ENCODE results near the gene RAB3IP. TPM values are rescaled to one million over a fixed set of nuclear protein-coding genes. Genes with fewer than 3 reads are reported as not detected.

The RAB3IP gene
- total and polyA plus RNA-seq, 10 donors, result 11.8 to 41.2 (median 18.4) TPM

DNA sequence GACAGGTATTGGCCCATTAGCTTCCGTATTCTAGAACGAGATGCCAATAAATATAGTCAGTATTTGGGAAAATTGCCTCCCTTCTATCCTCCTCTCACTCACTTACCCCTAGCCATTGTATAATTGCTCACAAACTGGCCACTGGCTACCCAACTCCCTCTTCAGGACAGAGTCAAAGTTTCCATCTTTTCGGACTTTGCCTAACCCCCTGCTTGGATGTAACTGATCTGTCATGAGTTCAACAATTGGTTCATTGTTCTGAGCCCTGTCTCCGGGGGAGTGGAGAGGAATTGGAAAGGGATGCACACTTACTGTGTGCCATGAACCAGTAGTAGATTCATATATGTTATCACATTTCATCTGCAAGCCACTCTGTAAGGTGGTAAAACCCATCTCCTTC, 98.5 kb downstream of the RAB3IP start:
- no peak overlapping the region for H3K4me3 ChIP-seq
- H3K36me3 ChIP-seq, result no peaks in the 10 kb centered on the region
- 92 to 96% (median 95%) methylated on average over 4 of the region's 4 CpGs for WGBS, 5 donors
- H3K27me3 ChIP-seq (replicated peaks in 1 of 7), result no peaks in the 10 kb centered on the region
- H3K9me3 ChIP-seq, result no peaks in the 10 kb centered on the region
- H3K27ac ChIP-seq, result no peak overlapping the region
- intact Hi-C loops (cut with DNase I; ENCODE audit: low total_unique reads), result no loop called here
- TF ChIP-seq, protein P1, sequence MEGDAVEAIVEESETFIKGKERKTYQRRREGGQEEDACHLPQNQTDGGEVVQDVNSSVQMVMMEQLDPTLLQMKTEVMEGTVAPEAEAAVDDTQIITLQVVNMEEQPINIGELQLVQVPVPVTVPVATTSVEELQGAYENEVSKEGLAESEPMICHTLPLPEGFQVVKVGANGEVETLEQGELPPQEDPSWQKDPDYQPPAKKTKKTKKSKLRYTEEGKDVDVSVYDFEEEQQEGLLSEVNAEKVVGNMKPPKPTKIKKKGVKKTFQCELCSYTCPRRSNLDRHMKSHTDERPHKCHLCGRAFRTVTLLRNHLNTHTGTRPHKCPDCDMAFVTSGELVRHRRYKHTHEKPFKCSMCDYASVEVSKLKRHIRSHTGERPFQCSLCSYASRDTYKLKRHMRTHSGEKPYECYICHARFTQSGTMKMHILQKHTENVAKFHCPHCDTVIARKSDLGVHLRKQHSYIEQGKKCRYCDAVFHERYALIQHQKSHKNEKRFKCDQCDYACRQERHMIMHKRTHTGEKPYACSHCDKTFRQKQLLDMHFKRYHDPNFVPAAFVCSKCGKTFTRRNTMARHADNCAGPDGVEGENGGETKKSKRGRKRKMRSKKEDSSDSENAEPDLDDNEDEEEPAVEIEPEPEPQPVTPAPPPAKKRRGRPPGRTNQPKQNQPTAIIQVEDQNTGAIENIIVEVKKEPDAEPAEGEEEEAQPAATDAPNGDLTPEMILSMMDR (IDR thresholded peaks at IDR 0.05 in 8 of 11, conservative IDR thresholded peaks at IDR 0.05 in 3 of 11), result no peak
- no peak for TF ChIP-seq POLR2AphosphoS5 (IDR thresholded peaks at IDR 0.05)
- no peak for TF ChIP-seq POLR2A (IDR thresholded peaks at IDR 0.05)
- no peak for DNase-seq
- peaks cover 0 to 12% (median 0%) of the 10 kb centered on the region in 6 donors for H3K4me1 ChIP-seq

DNA sequence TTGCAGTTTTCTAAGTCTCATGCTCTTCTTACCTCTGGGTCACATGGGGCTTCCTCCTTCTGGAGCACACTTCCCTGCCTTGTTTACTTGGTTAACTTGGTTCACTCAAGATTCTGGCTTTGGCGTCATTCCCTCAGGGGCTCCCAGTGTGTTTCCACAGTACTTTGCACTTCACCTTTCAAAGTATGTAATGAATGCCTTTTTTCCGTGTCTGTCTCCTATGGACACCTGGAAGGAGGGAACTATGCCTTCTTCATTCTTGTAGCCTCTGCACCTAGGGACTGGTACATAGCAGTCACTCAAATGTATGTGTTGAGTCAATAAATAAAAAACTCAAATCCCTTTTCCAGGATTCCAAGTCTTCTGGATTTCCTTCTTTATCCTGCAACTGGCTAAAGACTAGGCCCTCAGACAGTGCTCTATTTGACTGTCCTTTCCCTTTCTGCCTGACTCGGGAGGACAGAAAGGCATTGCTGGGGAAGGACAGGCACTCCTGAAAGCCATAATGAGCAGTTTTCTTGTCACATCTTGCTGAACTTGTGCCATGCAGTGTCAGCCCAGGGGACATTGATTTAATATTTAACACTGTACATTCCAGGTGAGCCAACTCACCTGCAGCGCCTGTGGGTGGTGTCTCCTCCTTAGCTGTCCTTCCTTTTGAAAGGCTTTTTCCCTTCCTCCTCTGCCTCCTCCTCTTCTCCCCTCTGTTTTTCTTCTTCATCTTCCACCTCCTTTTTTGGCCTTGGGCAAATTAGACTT, 99.2 kb downstream of the RAB3IP start:
- TF ChIP-seq, protein P1 (IDR thresholded peaks at IDR 0.05 in 8 of 11, conservative IDR thresholded peaks at IDR 0.05 in 3 of 11), result no peak
- no peak for TF ChIP-seq POLR2AphosphoS5 (IDR thresholded peaks at IDR 0.05)
- TF ChIP-seq POLR2A (IDR thresholded peaks at IDR 0.05), result no peak
- no peak overlapping the region for H3K27ac ChIP-seq
- H3K36me3 ChIP-seq, result no peaks in the 10 kb centered on the region
- H3K4me1 ChIP-seq, result peaks cover 0 to 12% (median 0%) of the 10 kb centered on the region in 6 donors
- WGBS, 5 donors, result 92 to 95% (median 92%) methylated on average over 4 of the region's 4 CpGs
- H3K9me3 ChIP-seq, result no peaks in the 10 kb centered on the region
- no peak overlapping the region for H3K4me3 ChIP-seq
- no peak for DNase-seq
- intact Hi-C loops (cut with DNase I; ENCODE audit: low total_unique reads), result no loop called here
- H3K27me3 ChIP-seq (replicated peaks in 1 of 7), result no peaks in the 10 kb centered on the region

DNA sequence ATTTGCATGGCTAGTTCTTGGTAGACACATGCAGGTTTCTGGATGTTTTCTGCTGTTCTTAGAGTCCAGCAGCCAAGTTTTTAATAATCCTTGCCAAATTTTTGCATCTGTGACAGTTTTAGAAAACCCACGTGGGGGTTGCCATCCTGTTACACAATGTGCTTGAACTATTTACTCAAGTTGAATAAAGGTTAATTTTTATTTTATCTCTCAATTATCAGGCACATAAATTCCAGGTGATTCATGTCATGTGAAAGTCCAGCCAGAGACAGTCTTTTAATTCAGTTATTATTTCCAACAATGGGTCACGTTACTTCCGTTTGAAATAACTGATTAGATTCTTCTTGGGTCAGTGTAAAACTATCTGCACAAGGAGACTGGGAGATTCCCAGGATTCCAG, 102.1 kb downstream of the RAB3IP start:
- H3K4me1 ChIP-seq, result peaks cover 0 to under 1% (median 0%) of the 10 kb centered on the region in 6 donors
- no peak for DNase-seq
- no peaks in the 10 kb centered on the region for H3K9me3 ChIP-seq
- H3K27me3 ChIP-seq (replicated peaks in 1 of 7), result no peaks in the 10 kb centered on the region
- intact Hi-C loops (cut with DNase I; ENCODE audit: low total_unique reads), result no loop called here
- H3K27ac ChIP-seq, result no peak overlapping the region
- WGBS, 5 donors, result 50 to 78% (median 63%) methylated on average over 3 of the region's 3 CpGs
- no peaks in the 10 kb centered on the region for H3K36me3 ChIP-seq
- no peak overlapping the region for H3K4me3 ChIP-seq
- no peak for TF ChIP-seq POLR2A (IDR thresholded peaks at IDR 0.05)
- TF ChIP-seq POLR2AphosphoS5 (IDR thresholded peaks at IDR 0.05), result no peak
- TF ChIP-seq, protein P1 (IDR thresholded peaks at IDR 0.05 in 8 of 11, conservative IDR thresholded peaks at IDR 0.05 in 3 of 11), result no peak

DNA sequence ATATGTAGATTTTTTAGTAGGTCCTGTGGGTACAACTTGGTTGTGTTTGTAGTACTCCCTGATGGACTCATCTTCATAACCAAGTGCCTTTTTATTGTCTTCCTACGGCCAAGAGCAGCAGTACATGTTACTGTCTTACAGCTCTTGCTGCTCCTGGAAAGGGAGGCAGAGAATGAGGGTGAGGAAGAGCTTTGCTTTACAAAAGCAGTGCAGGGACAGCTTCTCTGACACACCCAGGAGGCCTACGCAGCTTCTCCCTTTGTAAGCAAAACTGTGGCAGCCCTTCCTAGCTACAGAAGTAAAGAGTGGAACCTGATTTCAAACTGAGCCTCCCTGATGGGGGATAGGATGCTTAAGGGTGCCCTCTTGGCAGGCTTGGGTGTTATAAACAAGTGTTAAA, 104.9 kb downstream of the RAB3IP start:
- no peak overlapping the region for H3K27ac ChIP-seq
- H3K36me3 ChIP-seq, result no peaks in the 10 kb centered on the region
- H3K4me1 ChIP-seq, result no peaks in the 10 kb centered on the region
- H3K9me3 ChIP-seq, result no peaks in the 10 kb centered on the region
- 81 to 95% (median 86%) methylated on average over 2 of the region's 2 CpGs for WGBS, 5 donors
- H3K27me3 ChIP-seq (replicated peaks in 1 of 7), result no peaks in the 10 kb centered on the region
- intact Hi-C loops (cut with DNase I; ENCODE audit: low total_unique reads), result no loop called here
- no peak overlapping the region for H3K4me3 ChIP-seq
- no peak for DNase-seq
- TF ChIP-seq, protein P1 (IDR thresholded peaks at IDR 0.05 in 8 of 11, conservative IDR thresholded peaks at IDR 0.05 in 3 of 11), result no peak
- TF ChIP-seq POLR2A (IDR thresholded peaks at IDR 0.05) (no peak), POLR2AphosphoS5 (IDR thresholded peaks at IDR 0.05) (no peak)

Data from spleen (tissue), 11 donors.